ENCODE results near the gene RAET1E.
"Not testable (repeated sequence)": the region's sequence is repeated elsewhere in the genome, so short reads cannot be mapped to it uniquely, and the experiment has no call there.

The RAET1E gene

DNA sequence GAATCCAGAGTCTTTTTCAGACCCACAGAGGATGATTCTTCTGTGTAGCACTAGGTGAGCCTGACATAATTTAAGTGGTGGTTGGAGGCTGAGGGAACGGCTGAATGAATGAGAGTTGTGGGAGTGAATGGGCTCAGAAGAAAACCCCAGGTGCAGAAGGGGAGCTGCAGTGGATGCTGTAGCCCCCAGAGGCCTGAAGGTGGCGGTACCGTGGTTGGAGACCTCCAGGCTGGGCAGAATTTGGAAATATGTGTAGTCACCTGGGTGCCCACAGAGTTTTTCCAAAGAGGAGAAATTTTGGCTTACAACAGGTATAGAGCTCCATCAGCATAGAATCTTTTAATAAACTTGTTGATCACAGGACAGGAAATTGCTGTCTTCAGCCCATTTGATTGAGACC lies 31.5 kb upstream of the RAET1E start:
- Histone ChIP-seq H3K27me3 (ENCODE audit: control insufficient read depth in 1 of 2, insufficient read depth in 2 of 2, low read length in 2 of 2) (peaks cover 34 to 36% of the 10 kb centered on the region in 2 donors), H3K4me1 (ENCODE audit: control insufficient read depth in 1 of 2, insufficient read depth in 2 of 2, low read length in 2 of 2) (peaks cover 0 to 13% of the 10 kb centered on the region in 2 donors), H3K36me3 (ENCODE audit: control insufficient read depth in 1 of 2, insufficient read depth in 2 of 2, low read length in 2 of 2) (no peaks in the 10 kb centered on the region), H3K27ac (ENCODE audit: low read depth, low read length) (no peak overlapping the region), H3K4me3 (ENCODE audit: low read depth in 1 of 2, low read length in 2 of 2) (no peak overlapping the region), H3K9me3 (ENCODE audit: control insufficient read depth in 1 of 2, low read length in 2 of 2) (no peaks in the 10 kb centered on the region), H3K9ac (ENCODE audit: low read depth in 1 of 2, low read length in 2 of 2) (no peak overlapping the region)

DNA sequence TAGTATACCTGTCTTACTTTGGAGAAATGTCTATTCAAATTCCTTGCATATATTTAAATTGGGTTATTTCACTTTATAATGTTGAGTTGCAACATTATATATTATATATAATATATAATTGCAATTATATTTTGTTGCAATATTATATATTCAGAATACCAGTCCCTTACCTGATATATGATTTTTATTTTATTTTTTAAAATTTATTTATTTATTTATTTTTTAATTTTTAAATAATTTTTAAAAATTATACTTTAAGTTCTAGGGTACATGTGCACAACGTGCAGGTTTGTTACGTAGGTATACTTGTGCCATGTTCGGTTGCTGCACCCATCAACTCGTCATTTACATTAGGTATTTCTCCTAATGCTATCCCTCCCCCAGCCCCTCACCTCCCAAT lies 29.1 kb upstream of the RAET1E start:
- peaks cover 7 to 22% of the 10 kb centered on the region in 2 donors for H3K4me1 ChIP-seq (ENCODE audit: control insufficient read depth in 1 of 2, insufficient read depth in 2 of 2, low read length in 2 of 2)
- not testable (repeated sequence) for H3K9me3 ChIP-seq (ENCODE audit: control insufficient read depth in 1 of 2, low read length in 2 of 2); H3K4me3 ChIP-seq (ENCODE audit: low read depth in 1 of 2, low read length in 2 of 2); H3K27ac ChIP-seq (ENCODE audit: low read depth, low read length); H3K36me3 ChIP-seq (ENCODE audit: control insufficient read depth in 1 of 2, insufficient read depth in 2 of 2, low read length in 2 of 2); H3K9ac ChIP-seq (ENCODE audit: low read depth in 1 of 2, low read length in 2 of 2)
- H3K27me3 ChIP-seq (ENCODE audit: control insufficient read depth in 1 of 2, insufficient read depth in 2 of 2, low read length in 2 of 2) = peaks cover 25 to 30% of the 10 kb centered on the region in 2 donors

DNA sequence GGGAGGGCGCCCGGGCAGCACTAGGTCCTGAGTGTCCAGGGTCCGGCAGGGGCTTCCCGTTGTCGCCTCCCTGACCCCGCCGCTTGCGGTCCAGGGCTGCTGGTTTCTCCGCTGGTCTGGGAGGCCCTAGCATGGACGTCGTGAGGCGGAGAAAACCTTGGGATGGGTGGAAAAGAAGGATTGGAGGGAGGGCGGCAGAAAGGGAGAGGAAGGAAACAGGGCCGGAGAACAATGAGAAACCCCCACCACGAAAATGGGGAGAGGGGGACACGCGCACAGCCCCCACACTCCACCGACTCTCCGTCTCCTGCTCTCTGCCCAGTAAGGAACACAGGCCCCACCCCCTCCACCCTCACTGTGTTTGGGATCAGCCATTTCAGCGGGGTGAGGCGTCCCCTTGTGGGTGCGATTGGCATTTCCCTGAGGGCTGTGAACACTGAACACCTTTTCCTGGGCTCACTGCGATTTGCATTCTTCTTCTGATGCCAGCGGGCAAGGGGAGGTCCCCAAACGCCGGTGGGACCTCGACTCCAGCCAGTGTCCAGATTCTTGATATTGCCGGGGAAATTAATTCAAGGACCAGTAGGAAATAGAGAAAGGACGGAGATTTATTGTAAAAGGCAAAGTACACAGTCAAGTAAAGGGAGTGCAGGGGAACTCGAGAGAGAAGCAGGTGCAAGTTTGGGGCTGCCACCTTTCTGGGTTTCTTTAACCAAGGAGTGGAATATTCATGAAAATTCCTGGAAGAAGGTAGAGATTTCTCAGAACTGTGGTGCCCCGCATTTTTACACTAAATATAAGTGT lies 28.3 kb upstream of the RAET1E start:
- Histone ChIP-seq H3K4me3 (ENCODE audit: low read depth in 1 of 2, low read length in 2 of 2) (peak overlapping the region; percentile 66 to 72), H3K27me3 (ENCODE audit: control insufficient read depth in 1 of 2, insufficient read depth in 2 of 2, low read length in 2 of 2) (peaks cover 21 to 31% of the 10 kb centered on the region in 2 donors), H3K9ac (ENCODE audit: low read depth in 1 of 2, low read length in 2 of 2) (peak overlapping the region; percentile 37 to 60), H3K27ac (ENCODE audit: low read depth, low read length) (no peak overlapping the region), H3K9me3 (ENCODE audit: control insufficient read depth in 1 of 2, low read length in 2 of 2) (no peaks in the 10 kb centered on the region), H3K36me3 (ENCODE audit: control insufficient read depth in 1 of 2, insufficient read depth in 2 of 2, low read length in 2 of 2) (no peaks in the 10 kb centered on the region), H3K4me1 (ENCODE audit: control insufficient read depth in 1 of 2, insufficient read depth in 2 of 2, low read length in 2 of 2) (peaks cover 7 to 22% of the 10 kb centered on the region in 2 donors)

DNA sequence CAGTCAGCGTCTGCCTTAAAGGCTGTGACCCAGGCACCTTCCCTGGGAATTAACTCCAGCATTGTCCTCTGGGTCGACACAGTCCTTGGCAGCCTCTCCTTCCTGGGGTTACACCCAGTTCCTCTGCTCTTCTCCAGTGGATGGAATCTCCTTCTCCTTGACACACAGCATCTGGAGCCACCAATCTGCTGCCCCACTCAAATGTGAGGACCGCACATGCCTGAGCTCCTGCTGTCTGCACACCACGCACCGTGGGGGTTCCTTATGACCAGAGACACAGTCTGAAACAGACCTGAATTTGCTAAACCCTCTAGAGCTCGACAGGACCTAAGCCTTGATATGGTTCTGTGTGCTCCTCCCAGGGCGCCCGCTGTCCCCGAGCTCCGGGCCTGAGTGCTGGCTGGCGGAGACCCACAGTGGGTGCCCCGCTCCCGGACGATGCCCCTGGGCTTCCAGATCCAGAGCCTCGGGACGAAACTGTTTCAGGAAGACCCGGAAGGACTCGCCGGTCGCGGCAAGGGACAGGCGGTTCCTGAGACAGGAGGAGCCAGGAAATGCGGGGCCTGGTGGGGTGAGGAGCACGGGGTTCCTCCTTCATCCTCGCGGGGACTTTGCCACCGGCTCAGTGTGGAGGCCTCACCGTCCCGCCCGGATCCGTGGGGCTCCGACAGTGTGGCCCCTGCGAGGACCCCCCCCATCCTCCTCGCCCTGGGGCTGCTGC lies 27.5 kb upstream of the RAET1E start:
- peak overlapping the region; percentile 66 to 72 for H3K4me3 ChIP-seq (ENCODE audit: low read depth in 1 of 2, low read length in 2 of 2)
- peak overlapping the region; percentile 37 to 60 for H3K9ac ChIP-seq (ENCODE audit: low read depth in 1 of 2, low read length in 2 of 2)
- peaks cover 16 to 29% of the 10 kb centered on the region in 2 donors for H3K27me3 ChIP-seq (ENCODE audit: control insufficient read depth in 1 of 2, insufficient read depth in 2 of 2, low read length in 2 of 2)
- H3K9me3 ChIP-seq (ENCODE audit: control insufficient read depth in 1 of 2, low read length in 2 of 2) = no peaks in the 10 kb centered on the region
- H3K27ac ChIP-seq (ENCODE audit: low read depth, low read length) = no peak overlapping the region
- no peaks in the 10 kb centered on the region for H3K36me3 ChIP-seq (ENCODE audit: control insufficient read depth in 1 of 2, insufficient read depth in 2 of 2, low read length in 2 of 2)
- peaks cover 7 to 22% of the 10 kb centered on the region in 2 donors for H3K4me1 ChIP-seq (ENCODE audit: control insufficient read depth in 1 of 2, insufficient read depth in 2 of 2, low read length in 2 of 2)

DNA sequence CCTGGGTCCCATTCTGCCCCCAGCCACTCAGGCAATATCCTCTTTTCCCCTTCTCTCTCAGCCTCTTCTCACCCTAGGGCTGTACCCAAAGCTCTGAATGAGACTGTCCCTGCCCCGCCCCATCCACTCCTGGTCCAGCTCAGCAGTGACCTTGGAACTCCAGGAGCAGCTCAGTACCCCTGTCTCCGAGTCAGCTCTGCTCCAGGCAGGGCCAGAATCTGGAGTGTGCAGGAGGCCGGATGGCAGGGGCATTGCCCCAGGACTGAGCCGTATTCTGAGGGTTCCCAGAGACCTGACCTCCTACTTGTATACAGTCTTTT lies 27.0 kb upstream of the RAET1E start:
- Histone ChIP-seq H3K4me1 (ENCODE audit: control insufficient read depth in 1 of 2, insufficient read depth in 2 of 2, low read length in 2 of 2) (peaks cover 7 to 22% of the 10 kb centered on the region in 2 donors), H3K9me3 (ENCODE audit: control insufficient read depth in 1 of 2, low read length in 2 of 2) (no peaks in the 10 kb centered on the region), H3K36me3 (ENCODE audit: control insufficient read depth in 1 of 2, insufficient read depth in 2 of 2, low read length in 2 of 2) (no peaks in the 10 kb centered on the region), H3K4me3 (ENCODE audit: low read depth in 1 of 2, low read length in 2 of 2) (peak overlapping the region in 1 of 2 donors; percentile 72), H3K27me3 (ENCODE audit: control insufficient read depth in 1 of 2, insufficient read depth in 2 of 2, low read length in 2 of 2) (peaks cover 14 to 29% of the 10 kb centered on the region in 2 donors), H3K9ac (ENCODE audit: low read depth in 1 of 2, low read length in 2 of 2) (no peak overlapping the region), H3K27ac (ENCODE audit: low read depth, low read length) (no peak overlapping the region)

DNA sequence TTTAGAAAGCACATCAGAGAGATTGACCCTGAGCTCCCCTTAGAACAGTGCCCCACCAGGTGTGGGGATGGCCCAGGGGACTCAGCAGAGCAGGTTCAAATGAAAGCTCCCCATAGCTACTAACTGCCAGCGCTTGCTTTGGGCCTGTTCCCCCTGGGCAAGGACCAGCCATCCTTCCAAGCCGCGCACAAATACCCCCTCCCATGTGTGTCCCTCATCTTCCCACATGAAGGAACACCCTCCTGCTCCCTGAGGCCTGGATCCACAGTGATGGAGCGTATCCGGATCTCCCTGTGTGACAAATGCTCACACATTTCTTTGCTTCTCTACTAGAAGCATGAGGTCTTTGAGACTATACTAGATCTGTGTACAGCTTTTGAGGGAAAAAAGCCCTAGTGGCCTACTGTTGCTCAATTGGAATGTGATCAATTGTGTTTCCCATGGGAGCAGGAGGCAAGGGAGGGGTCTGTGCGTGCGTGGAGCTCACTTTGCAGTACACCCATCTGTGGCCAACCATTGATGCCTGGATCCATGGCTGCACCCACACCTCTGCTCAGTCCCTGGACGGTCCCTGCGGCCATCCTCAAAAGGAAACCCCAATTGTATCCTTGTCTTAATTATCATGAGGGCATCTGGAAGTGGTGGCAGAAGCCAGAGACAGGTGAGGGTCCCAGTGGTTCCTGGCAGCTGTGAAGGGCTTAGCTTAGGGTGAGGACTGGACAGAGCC lies 26.5 kb upstream of the RAET1E start:
- no peaks in the 10 kb centered on the region for H3K9me3 ChIP-seq (ENCODE audit: control insufficient read depth in 1 of 2, low read length in 2 of 2)
- no peak overlapping the region for H3K4me3 ChIP-seq (ENCODE audit: low read depth in 1 of 2, low read length in 2 of 2)
- no peaks in the 10 kb centered on the region for H3K36me3 ChIP-seq (ENCODE audit: control insufficient read depth in 1 of 2, insufficient read depth in 2 of 2, low read length in 2 of 2)
- H3K27ac ChIP-seq (ENCODE audit: low read depth, low read length) = no peak overlapping the region
- H3K27me3 ChIP-seq (ENCODE audit: control insufficient read depth in 1 of 2, insufficient read depth in 2 of 2, low read length in 2 of 2) = peaks cover 9 to 24% of the 10 kb centered on the region in 2 donors
- peaks cover 7 to 22% of the 10 kb centered on the region in 2 donors for H3K4me1 ChIP-seq (ENCODE audit: control insufficient read depth in 1 of 2, insufficient read depth in 2 of 2, low read length in 2 of 2)
- no peak overlapping the region for H3K9ac ChIP-seq (ENCODE audit: low read depth in 1 of 2, low read length in 2 of 2)

DNA sequence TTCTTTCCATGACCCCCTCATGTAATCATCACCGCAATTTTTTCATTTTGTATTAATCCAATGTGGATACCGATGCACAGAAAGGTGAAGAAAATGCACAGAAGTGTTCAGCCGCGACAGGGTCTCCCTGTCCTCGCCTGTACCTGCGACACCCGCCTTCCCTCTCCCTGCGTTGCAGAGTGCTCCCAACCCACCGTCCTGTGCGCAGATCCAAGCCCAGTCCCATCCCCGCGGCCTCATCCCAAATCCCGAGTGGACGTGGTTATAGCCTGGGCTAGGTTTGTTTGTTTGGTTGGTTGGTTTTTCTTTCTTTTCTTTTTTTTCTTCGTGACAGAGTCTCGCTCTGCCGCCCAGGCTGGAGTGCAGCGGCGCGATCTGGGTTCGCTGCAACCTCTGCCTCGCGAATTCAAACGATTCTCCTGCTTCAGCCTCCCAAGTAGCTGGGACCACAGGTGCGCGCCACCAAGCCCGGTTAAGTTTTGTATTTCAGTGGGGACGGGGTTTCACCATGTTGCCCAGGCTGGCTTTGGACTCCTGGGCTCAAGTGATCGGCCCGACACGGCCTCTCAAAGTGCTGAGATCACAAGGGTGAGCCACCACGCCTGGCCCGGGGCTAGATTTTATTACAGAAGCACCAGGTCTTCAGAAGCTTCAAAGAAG lies 25.5 kb upstream of the RAET1E start:
- Histone ChIP-seq H3K9ac (ENCODE audit: low read depth in 1 of 2, low read length in 2 of 2) (no peak overlapping the region), H3K4me3 (ENCODE audit: low read depth in 1 of 2, low read length in 2 of 2) (peak overlapping the region; percentile 65 to 74), H3K4me1 (ENCODE audit: control insufficient read depth in 1 of 2, insufficient read depth in 2 of 2, low read length in 2 of 2) (peaks cover 7 to 22% of the 10 kb centered on the region in 2 donors), H3K27me3 (ENCODE audit: control insufficient read depth in 1 of 2, insufficient read depth in 2 of 2, low read length in 2 of 2) (peaks cover 4 to 19% of the 10 kb centered on the region in 2 donors), H3K27ac (ENCODE audit: low read depth, low read length) (no peak overlapping the region), H3K9me3 (ENCODE audit: control insufficient read depth in 1 of 2, low read length in 2 of 2) (no peaks in the 10 kb centered on the region), H3K36me3 (ENCODE audit: control insufficient read depth in 1 of 2, insufficient read depth in 2 of 2, low read length in 2 of 2) (no peaks in the 10 kb centered on the region)

DNA sequence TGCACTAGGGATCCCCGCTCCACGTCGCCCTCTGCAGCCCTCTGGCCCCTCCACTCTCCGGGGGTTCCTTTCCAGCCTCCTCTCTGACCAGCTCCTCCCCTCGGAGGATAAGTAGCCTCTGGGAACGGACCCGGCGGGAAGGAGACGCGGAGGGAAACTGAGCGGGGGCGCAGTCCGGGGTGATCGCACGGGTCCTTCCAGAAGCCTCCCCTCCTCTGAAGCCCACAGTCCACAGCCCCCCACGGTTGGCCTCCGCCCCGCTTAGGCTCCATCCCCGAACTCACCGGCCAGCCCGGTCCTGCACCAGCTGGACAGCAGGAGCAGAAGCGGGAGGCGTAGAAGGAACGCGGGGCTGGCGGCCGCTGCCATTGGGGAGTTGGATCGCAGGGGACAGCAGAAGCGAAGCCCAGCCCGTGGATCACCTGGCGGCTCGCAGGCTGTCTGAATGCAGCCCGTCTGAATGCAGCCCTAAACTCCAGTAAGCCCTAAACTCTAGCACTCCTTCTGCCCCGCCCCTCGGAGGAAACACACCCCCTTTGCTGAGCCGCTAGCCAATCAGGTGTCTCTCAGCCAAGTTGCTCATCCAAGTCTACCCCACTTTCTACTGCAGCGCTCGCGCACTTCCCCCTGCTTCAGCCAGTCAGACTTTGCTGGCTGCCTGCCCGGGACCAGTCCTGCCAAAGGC lies 24.9 kb upstream of the RAET1E start, which contains the start of gene RAET1G:
RAET1G (minus strand) TSS at position 480 of the 685 bp plus-strand sequence; CDS start at position 369, 111 bp downstream.
- Histone ChIP-seq H3K27me3 (ENCODE audit: control insufficient read depth in 1 of 2, insufficient read depth in 2 of 2, low read length in 2 of 2) (peaks cover 4 to 19% of the 10 kb centered on the region in 2 donors), H3K4me3 (ENCODE audit: low read depth in 1 of 2, low read length in 2 of 2) (peak within 1 kb of the TSS; percentile 65 to 74), H3K9ac (ENCODE audit: low read depth in 1 of 2, low read length in 2 of 2) (no peak within 1 kb of the TSS)

DNA sequence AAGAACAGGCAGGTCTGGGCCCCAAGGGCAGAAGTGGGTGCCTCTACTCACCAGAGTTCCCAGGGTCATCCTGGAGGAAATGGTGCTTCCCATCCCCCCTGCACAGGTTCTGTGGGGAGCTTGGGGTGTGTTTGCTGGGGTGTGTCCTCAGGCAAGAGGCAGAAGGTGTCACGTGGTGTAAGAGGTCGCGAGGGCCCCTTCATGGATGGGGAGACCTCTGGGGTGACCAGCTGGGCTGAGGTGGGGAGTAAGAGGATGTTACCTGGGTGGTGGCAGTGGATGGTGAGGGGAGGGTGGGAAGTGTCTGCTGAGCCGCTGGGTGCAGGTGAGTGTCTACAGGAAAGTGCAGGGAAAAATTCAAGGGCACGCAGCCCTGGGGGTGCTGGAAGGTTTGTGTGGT lies 24.2 kb upstream of the RAET1E start:
- H3K36me3 ChIP-seq (ENCODE audit: control insufficient read depth in 1 of 2, insufficient read depth in 2 of 2, low read length in 2 of 2); H3K27ac ChIP-seq (ENCODE audit: low read depth, low read length); H3K9me3 ChIP-seq (ENCODE audit: control insufficient read depth in 1 of 2, low read length in 2 of 2); H3K9ac ChIP-seq (ENCODE audit: low read depth in 1 of 2, low read length in 2 of 2); H3K4me3 ChIP-seq (ENCODE audit: low read depth in 1 of 2, low read length in 2 of 2): not testable (repeated sequence)
- Histone ChIP-seq H3K4me1 (ENCODE audit: control insufficient read depth in 1 of 2, insufficient read depth in 2 of 2, low read length in 2 of 2) (peaks cover 7 to 22% of the 10 kb centered on the region in 2 donors), H3K27me3 (ENCODE audit: control insufficient read depth in 1 of 2, insufficient read depth in 2 of 2, low read length in 2 of 2) (peaks cover 4 to 16% of the 10 kb centered on the region in 2 donors)

More for the DNA sequence above, 24.9 kb upstream of the RAET1E start, which contains the start of gene RAET1G:
- Histone ChIP-seq H3K4me1 (ENCODE audit: control insufficient read depth in 1 of 2, insufficient read depth in 2 of 2, low read length in 2 of 2) (peaks cover 7 to 22% of the 10 kb centered on the region in 2 donors), H3K27ac (ENCODE audit: low read depth, low read length) (no peak within 1 kb of the TSS), H3K36me3 (ENCODE audit: control insufficient read depth in 1 of 2, insufficient read depth in 2 of 2, low read length in 2 of 2) (no peaks in the 10 kb centered on the region), H3K9me3 (ENCODE audit: control insufficient read depth in 1 of 2, low read length in 2 of 2) (no peaks in the 10 kb centered on the region)

All from duodenal mucosa (tissue), 2 donors.